Activated CD4-positive, alpha-beta T cell treated with anti-CD3 and anti-CD28 coated beads, Interleukin-2, amount 50 U/mL, for 48 hours (primary cell): Measurements from ENCODE around the gene CXCL14.

ENCODE experiments used
- DNase-seq, 2 experiments: peaks; one replicate each; pipeline ENCODE4 v3.0.0-alpha.2; 2020

CXCL14 gene

GRCh38 chr5:135596157-135596763, 17.5 kb upstream of the CXCL14 start:
- no peak for DNase-seq

GRCh38 chr5:135594416-135594960, 15.7 kb upstream of the CXCL14 start:
- no peak for DNase-seq

- DNase-seq, result no peak
Measured at GRCh38 chr5:135593886-135594285, 15.1 kb upstream of the CXCL14 start.

- DNase-seq, result no peak
Measured at GRCh38 chr5:135593141-135593540, 14.3 kb upstream of the CXCL14 start.

GRCh38 chr5:135592312-135593045, 13.7 kb upstream of the CXCL14 start:
- DNase-seq, result no peak

- DNase-seq, result no peak
Measured at GRCh38 chr5:135591277-135591676, 12.5 kb upstream of the CXCL14 start.

GRCh38 chr5:135589152-135589551, 10.4 kb upstream of the CXCL14 start:
- DNase-seq, result no peak

- DNase-seq, result no peak
Measured at GRCh38 chr5:135587721-135588663, 9.2 kb upstream of the CXCL14 start.

- DNase-seq, result no peak
Measured at GRCh38 chr5:135584918-135585317, 6.1 kb upstream of the CXCL14 start.

GRCh38 chr5:135584276-135584675, 5.5 kb upstream of the CXCL14 start:
- no peak for DNase-seq

GRCh38 chr5:135582099-135582781, 3.4 kb upstream of the CXCL14 start:
- DNase-seq, result no peak

GRCh38 chr5:135578305-135578684, 496 bp downstream of the CXCL14 start:
- no peak for DNase-seq

GRCh38 chr5:135577421-135577820, 1.4 kb downstream of the CXCL14 start:
- DNase-seq, result no peak

- no peak for DNase-seq
Measured at GRCh38 chr5:135576075-135576599, 2.7 kb downstream of the CXCL14 start.

GRCh38 chr5:135574493-135574892, 4.3 kb downstream of the CXCL14 start:
- DNase-seq, result no peak

- no peak for DNase-seq
Measured at GRCh38 chr5:135571902-135572301, 6.9 kb downstream of the CXCL14 start.

- no peak for DNase-seq
Measured at GRCh38 chr5:135571066-135571609, 7.7 kb downstream of the CXCL14 start.

GRCh38 chr5:135570453-135570764, 8.4 kb downstream of the CXCL14 start:
- no peak for DNase-seq

GRCh38 chr5:135569755-135570452, 8.9 kb downstream of the CXCL14 start:
- DNase-seq, result peak in 1 of 2 experiments; percentile 16

- no peak for DNase-seq
Measured at GRCh38 chr5:135568923-135569360, 9.8 kb downstream of the CXCL14 start.

- DNase-seq, result no peak
Measured at GRCh38 chr5:135568246-135568645, 10.5 kb downstream of the CXCL14 start.

- DNase-seq, result no peak
Measured at GRCh38 chr5:135567661-135568060, 11.1 kb downstream of the CXCL14 start.
